ENCODE measurements around the gene KCND2.
"Not testable (repeated sequence)": the region's sequence is repeated elsewhere in the genome, so short reads cannot be mapped to it uniquely, and the experiment has no call there.

Gene KCND2

GRCh38 chr7:120760050-120760449 is 487.1 kb downstream of the KCND2 start:
- H3K27ac ChIP-seq (ENCODE audit: low read depth in 2 of 2, low read length in 2 of 2), result no peak overlapping the region
- H3K9ac ChIP-seq (ENCODE audit: low read depth in 1 of 2, low read length in 2 of 2), result no peak overlapping the region
- H3K27me3 ChIP-seq (ENCODE audit: control insufficient read depth in 2 of 2, insufficient read depth in 2 of 2, low read length in 2 of 2), result no peaks in the 10 kb centered on the region
- no peaks in the 10 kb centered on the region for H3K36me3 ChIP-seq (ENCODE audit: control insufficient read depth in 2 of 2, insufficient read depth in 2 of 2, low read length in 2 of 2)
- H3K4me1 ChIP-seq (ENCODE audit: control insufficient read depth in 2 of 2, insufficient read depth in 2 of 2, low read length in 2 of 2), result no peaks in the 10 kb centered on the region
- H3K4me3 ChIP-seq (ENCODE audit: low read length in 2 of 2), result no peak overlapping the region
- no peaks in the 10 kb centered on the region for H3K9me3 ChIP-seq (ENCODE audit: control insufficient read depth in 2 of 2, low read length in 2 of 2)

- Histone ChIP-seq H3K27ac (ENCODE audit: low read depth in 2 of 2, low read length in 2 of 2) (no peak overlapping the region), H3K4me3 (ENCODE audit: low read length in 2 of 2) (no peak overlapping the region), H3K27me3 (ENCODE audit: control insufficient read depth in 2 of 2, insufficient read depth in 2 of 2, low read length in 2 of 2) (no peaks in the 10 kb centered on the region)
These were observed 487.9 kb downstream of the KCND2 start for GRCh38 chr7:120760851-120761250.

GRCh38 chr7:120770206-120770605 is 497.2 kb downstream of the KCND2 start:
- H3K27ac ChIP-seq (ENCODE audit: low read depth in 2 of 2, low read length in 2 of 2), result no peak overlapping the region
- H3K9ac ChIP-seq (ENCODE audit: low read depth in 1 of 2, low read length in 2 of 2), result no peak overlapping the region
- H3K4me1 ChIP-seq (ENCODE audit: control insufficient read depth in 2 of 2, insufficient read depth in 2 of 2, low read length in 2 of 2), result no peaks in the 10 kb centered on the region
- H3K36me3 ChIP-seq (ENCODE audit: control insufficient read depth in 2 of 2, insufficient read depth in 2 of 2, low read length in 2 of 2), result no peaks in the 10 kb centered on the region
- no peaks in the 10 kb centered on the region for H3K27me3 ChIP-seq (ENCODE audit: control insufficient read depth in 2 of 2, insufficient read depth in 2 of 2, low read length in 2 of 2)
- no peak overlapping the region for H3K4me3 ChIP-seq (ENCODE audit: low read length in 2 of 2)
- H3K9me3 ChIP-seq (ENCODE audit: control insufficient read depth in 2 of 2, low read length in 2 of 2), result no peaks in the 10 kb centered on the region

More at GRCh38 chr7:120760851-120761250, 487.9 kb downstream of the KCND2 start:
- Histone ChIP-seq H3K9ac (ENCODE audit: low read depth in 1 of 2, low read length in 2 of 2) (no peak overlapping the region), H3K9me3 (ENCODE audit: control insufficient read depth in 2 of 2, low read length in 2 of 2) (no peaks in the 10 kb centered on the region), H3K4me1 (ENCODE audit: control insufficient read depth in 2 of 2, insufficient read depth in 2 of 2, low read length in 2 of 2) (no peaks in the 10 kb centered on the region), H3K36me3 (ENCODE audit: control insufficient read depth in 2 of 2, insufficient read depth in 2 of 2, low read length in 2 of 2) (no peaks in the 10 kb centered on the region)

- Histone ChIP-seq H3K4me1 (ENCODE audit: control insufficient read depth in 2 of 2, insufficient read depth in 2 of 2, low read length in 2 of 2) (no peaks in the 10 kb centered on the region), H3K27me3 (ENCODE audit: control insufficient read depth in 2 of 2, insufficient read depth in 2 of 2, low read length in 2 of 2) (no peaks in the 10 kb centered on the region), H3K9ac (ENCODE audit: low read depth in 1 of 2, low read length in 2 of 2) (no peak overlapping the region), H3K36me3 (ENCODE audit: control insufficient read depth in 2 of 2, insufficient read depth in 2 of 2, low read length in 2 of 2) (no peaks in the 10 kb centered on the region), H3K4me3 (ENCODE audit: low read length in 2 of 2) (no peak overlapping the region), H3K27ac (ENCODE audit: low read depth in 2 of 2, low read length in 2 of 2) (no peak overlapping the region), H3K9me3 (ENCODE audit: control insufficient read depth in 2 of 2, low read length in 2 of 2) (no peaks in the 10 kb centered on the region)
These were observed 501.5 kb downstream of the KCND2 start for GRCh38 chr7:120774481-120774880.

- no peaks in the 10 kb centered on the region for H3K36me3 ChIP-seq (ENCODE audit: control insufficient read depth in 2 of 2, insufficient read depth in 2 of 2, low read length in 2 of 2)
- H3K27ac ChIP-seq (ENCODE audit: low read depth in 2 of 2, low read length in 2 of 2), result no peak overlapping the region
- no peak overlapping the region for H3K4me3 ChIP-seq (ENCODE audit: low read length in 2 of 2)
- no peaks in the 10 kb centered on the region for H3K27me3 ChIP-seq (ENCODE audit: control insufficient read depth in 2 of 2, insufficient read depth in 2 of 2, low read length in 2 of 2)
- no peak overlapping the region for H3K9ac ChIP-seq (ENCODE audit: low read depth in 1 of 2, low read length in 2 of 2)
- no peaks in the 10 kb centered on the region for H3K9me3 ChIP-seq (ENCODE audit: control insufficient read depth in 2 of 2, low read length in 2 of 2)
- no peaks in the 10 kb centered on the region for H3K4me1 ChIP-seq (ENCODE audit: control insufficient read depth in 2 of 2, insufficient read depth in 2 of 2, low read length in 2 of 2)
These were observed 502.8 kb downstream of the KCND2 start for GRCh38 chr7:120775755-120776154.

GRCh38 chr7:120779078-120779477 is 506.1 kb downstream of the KCND2 start:
- not testable (repeated sequence) for H3K9me3 ChIP-seq (ENCODE audit: control insufficient read depth in 2 of 2, low read length in 2 of 2); H3K36me3 ChIP-seq (ENCODE audit: control insufficient read depth in 2 of 2, insufficient read depth in 2 of 2, low read length in 2 of 2); H3K4me1 ChIP-seq (ENCODE audit: control insufficient read depth in 2 of 2, insufficient read depth in 2 of 2, low read length in 2 of 2); H3K9ac ChIP-seq (ENCODE audit: low read depth in 1 of 2, low read length in 2 of 2); H3K4me3 ChIP-seq (ENCODE audit: low read length in 2 of 2); H3K27ac ChIP-seq (ENCODE audit: low read depth in 2 of 2, low read length in 2 of 2); H3K27me3 ChIP-seq (ENCODE audit: control insufficient read depth in 2 of 2, insufficient read depth in 2 of 2, low read length in 2 of 2)

- H3K9me3 ChIP-seq (ENCODE audit: control insufficient read depth in 2 of 2, low read length in 2 of 2); H3K36me3 ChIP-seq (ENCODE audit: control insufficient read depth in 2 of 2, insufficient read depth in 2 of 2, low read length in 2 of 2); H3K4me1 ChIP-seq (ENCODE audit: control insufficient read depth in 2 of 2, insufficient read depth in 2 of 2, low read length in 2 of 2); H3K9ac ChIP-seq (ENCODE audit: low read depth in 1 of 2, low read length in 2 of 2); H3K4me3 ChIP-seq (ENCODE audit: low read length in 2 of 2); H3K27me3 ChIP-seq (ENCODE audit: control insufficient read depth in 2 of 2, insufficient read depth in 2 of 2, low read length in 2 of 2); H3K27ac ChIP-seq (ENCODE audit: low read depth in 2 of 2, low read length in 2 of 2): not testable (repeated sequence)
These were observed 507.5 kb downstream of the KCND2 start for GRCh38 chr7:120780451-120780850.

- no peak overlapping the region for H3K27ac ChIP-seq (ENCODE audit: low read depth in 2 of 2, low read length in 2 of 2)
- H3K4me3 ChIP-seq (ENCODE audit: low read length in 2 of 2), result no peak overlapping the region
- no peaks in the 10 kb centered on the region for H3K27me3 ChIP-seq (ENCODE audit: control insufficient read depth in 2 of 2, insufficient read depth in 2 of 2, low read length in 2 of 2)
- H3K9ac ChIP-seq (ENCODE audit: low read depth in 1 of 2, low read length in 2 of 2), result no peak overlapping the region
- H3K4me1 ChIP-seq (ENCODE audit: control insufficient read depth in 2 of 2, insufficient read depth in 2 of 2, low read length in 2 of 2), result no peaks in the 10 kb centered on the region
- no peaks in the 10 kb centered on the region for H3K9me3 ChIP-seq (ENCODE audit: control insufficient read depth in 2 of 2, low read length in 2 of 2)
- no peaks in the 10 kb centered on the region for H3K36me3 ChIP-seq (ENCODE audit: control insufficient read depth in 2 of 2, insufficient read depth in 2 of 2, low read length in 2 of 2)
These were observed 508.0 kb downstream of the KCND2 start for GRCh38 chr7:120780938-120781337.

GRCh38 chr7:120781924-120782323 is 508.9 kb downstream of the KCND2 start:
- H3K27me3 ChIP-seq (ENCODE audit: control insufficient read depth in 2 of 2, insufficient read depth in 2 of 2, low read length in 2 of 2); H3K36me3 ChIP-seq (ENCODE audit: control insufficient read depth in 2 of 2, insufficient read depth in 2 of 2, low read length in 2 of 2); H3K4me1 ChIP-seq (ENCODE audit: control insufficient read depth in 2 of 2, insufficient read depth in 2 of 2, low read length in 2 of 2); H3K9me3 ChIP-seq (ENCODE audit: control insufficient read depth in 2 of 2, low read length in 2 of 2); H3K27ac ChIP-seq (ENCODE audit: low read depth in 2 of 2, low read length in 2 of 2); H3K9ac ChIP-seq (ENCODE audit: low read depth in 1 of 2, low read length in 2 of 2); H3K4me3 ChIP-seq (ENCODE audit: low read length in 2 of 2): not testable (repeated sequence)

GRCh38 chr7:120783273-120783672 is 510.3 kb downstream of the KCND2 start:
- H3K27ac ChIP-seq (ENCODE audit: low read depth in 2 of 2, low read length in 2 of 2), result no peak overlapping the region
- H3K9me3 ChIP-seq (ENCODE audit: control insufficient read depth in 2 of 2, low read length in 2 of 2), result no peaks in the 10 kb centered on the region
- H3K27me3 ChIP-seq (ENCODE audit: control insufficient read depth in 2 of 2, insufficient read depth in 2 of 2, low read length in 2 of 2), result no peaks in the 10 kb centered on the region
- H3K9ac ChIP-seq (ENCODE audit: low read depth in 1 of 2, low read length in 2 of 2), result no peak overlapping the region
- no peak overlapping the region for H3K4me3 ChIP-seq (ENCODE audit: low read length in 2 of 2)
- H3K4me1 ChIP-seq (ENCODE audit: control insufficient read depth in 2 of 2, insufficient read depth in 2 of 2, low read length in 2 of 2), result no peaks in the 10 kb centered on the region
- no peaks in the 10 kb centered on the region for H3K36me3 ChIP-seq (ENCODE audit: control insufficient read depth in 2 of 2, insufficient read depth in 2 of 2, low read length in 2 of 2)

- no peaks in the 10 kb centered on the region for H3K4me1 ChIP-seq (ENCODE audit: control insufficient read depth in 2 of 2, insufficient read depth in 2 of 2, low read length in 2 of 2)
- no peak overlapping the region for H3K4me3 ChIP-seq (ENCODE audit: low read length in 2 of 2)
- no peak overlapping the region for H3K27ac ChIP-seq (ENCODE audit: low read depth in 2 of 2, low read length in 2 of 2)
- no peaks in the 10 kb centered on the region for H3K36me3 ChIP-seq (ENCODE audit: control insufficient read depth in 2 of 2, insufficient read depth in 2 of 2, low read length in 2 of 2)
- H3K9ac ChIP-seq (ENCODE audit: low read depth in 1 of 2, low read length in 2 of 2), result no peak overlapping the region
- H3K27me3 ChIP-seq (ENCODE audit: control insufficient read depth in 2 of 2, insufficient read depth in 2 of 2, low read length in 2 of 2), result no peaks in the 10 kb centered on the region
- no peaks in the 10 kb centered on the region for H3K9me3 ChIP-seq (ENCODE audit: control insufficient read depth in 2 of 2, low read length in 2 of 2)
These were observed 510.7 kb downstream of the KCND2 start for GRCh38 chr7:120783721-120784120.

All from mucosa of rectum (tissue), 2 donors.